ENCODE measurements around the gene AKNA.

DNA sequence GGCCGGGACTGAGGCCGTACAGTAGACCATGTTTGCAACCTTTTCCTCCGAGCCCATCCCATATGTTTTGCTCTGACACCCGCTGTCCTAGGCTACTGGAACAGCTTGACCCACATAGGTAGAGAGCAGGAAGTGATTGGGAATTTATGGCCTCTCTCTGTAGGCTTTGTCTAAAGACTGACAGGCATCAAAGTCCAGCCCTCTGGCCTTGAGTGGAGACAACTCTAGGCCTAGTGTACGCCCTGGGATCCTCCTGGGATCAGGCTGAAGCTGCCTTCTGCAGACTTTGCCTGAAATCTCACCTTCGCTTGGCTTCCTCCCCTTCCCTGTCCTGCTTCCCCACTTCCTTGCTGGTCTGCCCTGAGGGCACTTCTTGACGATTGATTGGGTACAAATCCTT is 13.6 kb upstream of the AKNA start:
- no peak for TF ChIP-seq ESRRA (CRISPR knock-in tag; IDR thresholded peaks at IDR 0.05; ENCODE audit: borderline replicate concordance)
- TF ChIP-seq NR2C2 (CRISPR knock-in tag; IDR thresholded peaks at IDR 0.05) = no peak
- TF ChIP-seq, protein P1, sequence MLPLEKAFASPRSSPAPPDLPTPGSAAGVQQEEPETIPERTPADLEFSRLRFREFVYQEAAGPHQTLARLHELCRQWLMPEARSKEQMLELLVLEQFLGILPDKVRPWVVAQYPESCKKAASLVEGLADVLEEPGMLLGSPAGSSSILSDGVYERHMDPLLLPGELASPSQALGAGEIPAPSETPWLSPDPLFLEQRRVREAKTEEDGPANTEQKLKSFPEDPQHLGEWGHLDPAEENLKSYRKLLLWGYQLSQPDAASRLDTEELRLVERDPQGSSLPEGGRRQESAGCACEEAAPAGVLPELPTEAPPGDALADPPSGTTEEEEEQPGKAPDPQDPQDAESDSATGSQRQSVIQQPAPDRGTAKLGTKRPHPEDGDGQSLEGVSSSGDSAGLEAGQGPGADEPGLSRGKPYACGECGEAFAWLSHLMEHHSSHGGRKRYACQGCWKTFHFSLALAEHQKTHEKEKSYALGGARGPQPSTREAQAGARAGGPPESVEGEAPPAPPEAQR (CRISPR knock-in tag; IDR thresholded peaks at IDR 0.05) = no peak
- TF ChIP-seq, protein P2, sequence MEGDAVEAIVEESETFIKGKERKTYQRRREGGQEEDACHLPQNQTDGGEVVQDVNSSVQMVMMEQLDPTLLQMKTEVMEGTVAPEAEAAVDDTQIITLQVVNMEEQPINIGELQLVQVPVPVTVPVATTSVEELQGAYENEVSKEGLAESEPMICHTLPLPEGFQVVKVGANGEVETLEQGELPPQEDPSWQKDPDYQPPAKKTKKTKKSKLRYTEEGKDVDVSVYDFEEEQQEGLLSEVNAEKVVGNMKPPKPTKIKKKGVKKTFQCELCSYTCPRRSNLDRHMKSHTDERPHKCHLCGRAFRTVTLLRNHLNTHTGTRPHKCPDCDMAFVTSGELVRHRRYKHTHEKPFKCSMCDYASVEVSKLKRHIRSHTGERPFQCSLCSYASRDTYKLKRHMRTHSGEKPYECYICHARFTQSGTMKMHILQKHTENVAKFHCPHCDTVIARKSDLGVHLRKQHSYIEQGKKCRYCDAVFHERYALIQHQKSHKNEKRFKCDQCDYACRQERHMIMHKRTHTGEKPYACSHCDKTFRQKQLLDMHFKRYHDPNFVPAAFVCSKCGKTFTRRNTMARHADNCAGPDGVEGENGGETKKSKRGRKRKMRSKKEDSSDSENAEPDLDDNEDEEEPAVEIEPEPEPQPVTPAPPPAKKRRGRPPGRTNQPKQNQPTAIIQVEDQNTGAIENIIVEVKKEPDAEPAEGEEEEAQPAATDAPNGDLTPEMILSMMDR (IDR thresholded peaks at IDR 0.05) = no peak
- TF ChIP-seq, protein P3, sequence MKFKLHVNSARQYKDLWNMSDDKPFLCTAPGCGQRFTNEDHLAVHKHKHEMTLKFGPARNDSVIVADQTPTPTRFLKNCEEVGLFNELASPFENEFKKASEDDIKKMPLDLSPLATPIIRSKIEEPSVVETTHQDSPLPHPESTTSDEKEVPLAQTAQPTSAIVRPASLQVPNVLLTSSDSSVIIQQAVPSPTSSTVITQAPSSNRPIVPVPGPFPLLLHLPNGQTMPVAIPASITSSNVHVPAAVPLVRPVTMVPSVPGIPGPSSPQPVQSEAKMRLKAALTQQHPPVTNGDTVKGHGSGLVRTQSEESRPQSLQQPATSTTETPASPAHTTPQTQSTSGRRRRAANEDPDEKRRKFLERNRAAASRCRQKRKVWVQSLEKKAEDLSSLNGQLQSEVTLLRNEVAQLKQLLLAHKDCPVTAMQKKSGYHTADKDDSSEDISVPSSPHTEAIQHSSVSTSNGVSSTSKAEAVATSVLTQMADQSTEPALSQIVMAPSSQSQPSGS (CRISPR knock-in tag; IDR thresholded peaks at IDR 0.05; ENCODE audit: borderline replicate concordance, low read depth) = no peak
